ENCODE results near the gene BRF1.
A peak's percentile ranks its signal among the peaks of the same experiment; 100 is the strongest.
"Not testable (repeated sequence)": the region's sequence is repeated elsewhere in the genome, so short reads cannot be mapped to it uniquely, and the experiment has no call there.

Gene BRF1, protein sequence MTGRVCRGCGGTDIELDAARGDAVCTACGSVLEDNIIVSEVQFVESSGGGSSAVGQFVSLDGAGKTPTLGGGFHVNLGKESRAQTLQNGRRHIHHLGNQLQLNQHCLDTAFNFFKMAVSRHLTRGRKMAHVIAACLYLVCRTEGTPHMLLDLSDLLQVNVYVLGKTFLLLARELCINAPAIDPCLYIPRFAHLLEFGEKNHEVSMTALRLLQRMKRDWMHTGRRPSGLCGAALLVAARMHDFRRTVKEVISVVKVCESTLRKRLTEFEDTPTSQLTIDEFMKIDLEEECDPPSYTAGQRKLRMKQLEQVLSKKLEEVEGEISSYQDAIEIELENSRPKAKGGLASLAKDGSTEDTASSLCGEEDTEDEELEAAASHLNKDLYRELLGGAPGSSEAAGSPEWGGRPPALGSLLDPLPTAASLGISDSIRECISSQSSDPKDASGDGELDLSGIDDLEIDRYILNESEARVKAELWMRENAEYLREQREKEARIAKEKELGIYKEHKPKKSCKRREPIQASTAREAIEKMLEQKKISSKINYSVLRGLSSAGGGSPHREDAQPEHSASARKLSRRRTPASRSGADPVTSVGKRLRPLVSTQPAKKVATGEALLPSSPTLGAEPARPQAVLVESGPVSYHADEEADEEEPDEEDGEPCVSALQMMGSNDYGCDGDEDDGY

GRCh38 chr14:105300542-105301102 lies at the start of gene BRF1:
TSS of gene BRF1 (minus strand) at chr14:105301001. CDS start at chr14:105300629, 372 bp downstream.
- peak; percentile 91 for DNase-seq (ENCODE audit: low spot score)

DNA sequence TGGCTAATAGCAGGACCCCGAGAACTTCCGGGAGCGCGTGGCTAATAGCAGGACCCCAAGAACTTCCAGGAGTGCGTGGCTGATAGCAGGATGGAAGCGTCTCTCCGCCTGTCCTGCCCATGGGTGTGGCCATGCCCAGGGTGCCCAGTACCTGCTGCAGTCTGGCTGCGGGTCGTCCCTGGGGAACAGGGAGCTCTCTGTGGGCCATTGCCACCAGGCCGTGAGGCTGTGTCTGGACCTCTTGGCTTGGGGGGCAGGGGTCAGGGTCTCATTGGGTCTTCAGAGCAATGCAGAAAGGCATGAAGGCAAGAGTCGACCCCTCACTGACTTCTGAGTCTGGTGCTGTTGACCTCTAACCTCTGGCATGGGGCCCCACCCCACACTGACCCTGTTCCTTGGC lies 49.2 kb upstream of the BRF1 start:
- DNase-seq (ENCODE audit: low spot score) = no peak

DNA sequence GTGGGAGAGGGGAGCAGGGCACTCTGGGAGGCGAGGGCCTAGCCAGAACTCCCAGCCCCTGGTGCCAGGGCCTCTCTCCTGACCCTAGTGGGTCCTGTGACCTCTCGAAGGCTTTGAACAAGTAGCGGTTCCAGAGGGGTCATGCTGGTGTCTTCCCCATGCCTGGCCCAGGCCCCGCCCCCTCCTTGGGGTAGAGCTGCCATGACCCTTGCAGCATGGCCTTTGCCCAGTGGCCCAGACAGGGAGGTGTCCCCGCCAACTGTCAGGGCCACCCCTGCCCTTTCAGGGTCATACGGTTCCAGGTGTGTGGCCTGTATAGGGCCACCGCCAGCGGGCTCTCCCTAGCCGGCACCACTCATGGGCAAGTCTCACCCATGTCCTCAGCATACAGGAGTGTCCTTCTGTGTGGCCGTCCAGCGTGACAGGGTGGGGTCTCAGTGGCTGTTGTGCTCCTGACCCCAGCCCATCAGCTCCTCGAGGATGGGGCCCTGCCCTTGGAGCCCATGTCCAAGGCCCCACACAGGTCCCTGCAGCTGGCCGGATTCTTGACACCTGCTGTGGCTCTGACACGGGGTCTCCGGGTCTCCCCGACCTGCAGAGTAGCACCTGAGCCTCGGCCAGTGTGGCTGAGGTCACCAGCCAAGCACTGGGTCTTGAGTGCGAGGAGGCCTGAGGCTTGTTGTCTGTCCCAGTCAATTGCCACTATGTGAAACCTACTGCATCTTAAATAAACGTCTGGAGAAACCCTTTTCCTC lies 48.3 kb upstream of the BRF1 start:
- DNase-seq (ENCODE audit: low spot score) = no peak

- DNase-seq (ENCODE audit: low spot score) = no peak
Observed at GRCh38 chr14:105348169-105348944, 47.6 kb upstream of the BRF1 start.

DNA sequence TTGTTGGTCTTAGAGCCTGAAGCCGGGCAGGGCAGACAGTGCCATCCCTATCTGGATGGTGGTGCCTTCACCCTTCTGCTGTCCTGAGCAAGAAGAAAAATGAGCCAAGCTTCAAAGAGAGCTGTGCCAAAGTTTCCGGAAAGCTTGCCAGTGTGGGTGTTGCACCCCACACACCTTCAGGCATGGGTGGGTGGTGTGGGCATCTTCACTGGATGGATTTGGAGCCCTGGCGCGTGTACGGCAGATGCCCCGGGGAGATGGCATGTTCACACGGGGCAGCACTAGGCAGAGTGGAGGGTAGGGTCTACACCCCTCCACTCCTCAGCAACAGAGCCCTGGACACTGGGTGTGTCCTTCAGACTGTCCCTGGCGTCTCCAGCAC lies 46.8 kb upstream of the BRF1 start:
- no peak for DNase-seq (ENCODE audit: low spot score)

- no peak for DNase-seq (ENCODE audit: low spot score)
Observed at GRCh38 chr14:105346876-105347586, 46.2 kb upstream of the BRF1 start.

DNA sequence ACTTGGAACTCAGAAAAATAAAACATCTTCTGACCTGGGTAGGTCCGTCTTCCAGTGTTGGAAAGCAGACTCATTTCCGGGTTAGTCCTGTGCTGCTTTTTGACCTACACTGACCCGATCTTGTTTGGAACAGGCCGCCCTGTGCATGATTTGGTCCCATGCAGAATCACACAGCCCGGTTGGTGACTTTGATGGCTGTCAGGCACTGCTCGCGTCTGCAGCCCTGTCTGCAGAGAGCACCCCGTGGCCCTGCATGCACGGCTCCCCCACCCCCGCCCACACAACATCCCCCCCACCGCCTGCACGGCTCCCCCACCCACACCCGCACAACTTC lies 45.4 kb upstream of the BRF1 start:
- DNase-seq (ENCODE audit: low spot score) = no peak

GRCh38 chr14:105343194-105343593 lies 42.4 kb upstream of the BRF1 start:
- no peak for DNase-seq (ENCODE audit: low spot score)

GRCh38 chr14:105340821-105341733 lies 40.3 kb upstream of the BRF1 start:
- no peak for DNase-seq (ENCODE audit: low spot score)

DNA sequence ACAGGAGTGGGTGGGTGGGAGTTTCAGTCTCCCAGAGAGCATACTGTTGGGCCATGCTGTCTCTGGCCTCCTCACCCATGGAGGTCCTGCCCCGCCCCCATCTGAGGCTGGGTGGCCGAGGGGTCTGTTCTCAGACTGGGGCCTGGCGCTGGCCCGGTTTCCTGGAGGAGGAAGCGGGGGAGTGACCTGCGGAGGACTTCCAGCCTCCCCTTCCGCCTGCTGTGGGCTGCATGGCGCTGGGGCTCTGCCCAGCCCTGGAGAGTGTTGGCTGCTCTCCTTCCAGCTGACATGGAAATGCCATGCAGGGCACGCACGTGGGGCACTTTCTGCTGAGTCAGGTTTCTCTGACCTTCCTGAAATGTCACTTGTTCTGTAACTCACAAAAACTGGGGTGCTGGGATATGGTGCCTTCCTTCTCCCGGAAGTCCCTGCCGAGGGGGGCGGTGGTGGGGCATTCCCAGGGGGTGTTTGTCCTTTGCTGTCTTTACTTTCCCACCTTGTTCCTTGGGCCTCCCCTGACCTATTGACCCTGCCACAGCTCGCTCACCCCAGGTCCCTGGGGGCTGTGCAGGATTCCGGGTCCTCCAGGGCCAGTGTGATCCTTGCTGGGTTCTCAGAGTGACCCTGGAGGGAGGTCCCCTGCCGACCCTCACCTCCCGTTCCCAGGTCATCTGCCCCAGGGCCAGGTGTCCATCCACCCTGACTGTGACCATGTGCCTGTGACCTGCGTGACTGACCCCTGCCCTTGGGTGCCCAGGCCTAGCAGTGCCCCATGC lies 37.4 kb upstream of the BRF1 start:
- no peak for DNase-seq (ENCODE audit: low spot score)

DNA sequence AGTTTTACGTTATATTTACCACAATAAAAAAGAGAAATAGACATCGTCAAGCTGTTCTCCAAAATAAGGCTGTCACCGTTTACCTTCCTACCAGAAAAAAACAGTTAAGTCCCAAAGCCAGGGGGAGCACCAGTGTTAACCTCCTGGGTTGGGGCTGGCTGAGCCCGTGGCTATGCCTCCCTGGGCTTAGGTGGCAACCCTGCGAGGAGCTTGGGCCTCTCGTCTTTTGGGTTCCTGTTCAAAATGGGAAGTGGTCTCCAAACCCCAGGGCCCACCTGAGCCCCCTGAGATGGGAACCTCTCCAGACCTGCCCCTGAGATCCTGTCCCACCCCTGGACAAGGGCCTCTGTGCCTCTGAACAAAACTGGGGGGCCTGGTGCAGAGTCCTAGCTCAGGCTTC lies 36.6 kb upstream of the BRF1 start:
- DNase-seq (ENCODE audit: low spot score) = no peak

DNA sequence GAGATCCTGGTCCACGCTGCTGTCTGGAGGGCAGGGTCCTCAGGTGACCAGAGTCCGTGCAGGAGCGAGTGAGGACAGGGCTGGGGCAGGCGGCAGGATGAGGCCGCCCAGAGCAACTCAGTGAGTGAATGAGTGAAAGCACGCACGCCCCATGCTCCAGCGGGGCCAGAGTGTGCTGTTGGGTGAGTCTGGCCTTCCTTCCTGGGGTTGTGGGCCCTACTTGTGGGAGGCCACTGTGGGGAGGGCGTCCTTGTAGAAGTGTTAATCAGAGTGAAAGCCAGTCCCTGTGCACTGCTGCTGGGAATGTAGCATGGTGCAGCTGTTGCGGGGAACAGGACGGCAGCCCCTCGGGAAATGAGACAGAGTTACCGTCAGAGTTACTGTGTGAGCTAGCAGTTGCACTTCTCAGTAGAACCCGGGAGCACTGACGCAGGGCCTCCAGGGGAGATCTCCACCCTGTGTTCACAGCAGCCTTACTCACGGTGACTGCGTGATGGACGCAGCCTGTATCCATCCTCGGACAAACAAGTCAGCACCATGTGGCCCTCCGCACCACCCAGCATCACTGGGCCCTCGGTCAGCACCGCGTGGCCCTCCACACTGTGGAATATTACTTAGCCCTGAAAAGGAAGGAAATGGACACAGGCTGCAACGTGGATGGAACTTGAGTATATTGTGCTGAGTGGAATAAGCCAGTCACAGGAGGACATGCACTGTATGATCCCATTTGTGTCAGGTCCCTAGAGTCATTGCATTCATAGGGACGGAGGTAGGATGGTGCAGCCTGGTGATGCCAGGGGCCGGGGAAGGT lies 35.9 kb upstream of the BRF1 start:
- DNase-seq (ENCODE audit: low spot score) = no peak

DNA sequence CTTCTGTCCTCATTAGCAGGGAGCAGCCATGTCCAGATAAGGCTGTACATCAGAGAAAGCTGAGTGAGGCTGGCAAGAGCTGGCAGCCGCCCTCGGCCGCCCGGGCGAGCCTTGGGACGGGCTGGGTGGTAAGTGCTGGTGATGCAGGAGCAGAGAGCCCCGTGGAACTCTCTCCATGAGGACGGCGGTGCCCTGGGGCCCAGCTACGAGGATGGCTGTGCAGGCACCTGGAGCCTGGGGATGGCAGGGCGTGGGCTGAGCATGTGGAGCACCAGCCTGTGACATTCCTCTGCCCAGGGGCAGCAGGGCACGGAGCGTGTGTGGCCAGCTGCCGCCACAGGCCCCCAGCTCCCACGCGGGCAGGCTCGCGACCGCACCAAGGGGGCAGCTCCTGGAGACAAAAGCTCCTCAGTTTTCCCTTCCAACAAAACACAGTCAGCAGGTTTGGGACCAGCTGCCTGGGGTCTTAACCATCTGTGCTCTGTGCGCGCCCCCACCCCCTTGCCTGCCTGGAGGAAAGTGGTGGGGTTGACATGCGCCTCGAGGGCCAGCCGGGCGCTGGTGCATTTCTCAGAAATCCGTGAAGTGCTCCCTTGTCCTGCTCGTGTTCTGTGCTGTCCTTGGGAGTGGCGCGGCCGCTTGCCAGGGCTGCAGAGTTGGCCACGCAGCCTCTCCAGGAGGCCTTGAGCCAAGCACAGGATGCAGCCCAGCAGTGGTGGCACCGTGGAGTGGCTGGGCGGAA lies 35.1 kb upstream of the BRF1 start:
- no peak for DNase-seq (ENCODE audit: low spot score)

DNA sequence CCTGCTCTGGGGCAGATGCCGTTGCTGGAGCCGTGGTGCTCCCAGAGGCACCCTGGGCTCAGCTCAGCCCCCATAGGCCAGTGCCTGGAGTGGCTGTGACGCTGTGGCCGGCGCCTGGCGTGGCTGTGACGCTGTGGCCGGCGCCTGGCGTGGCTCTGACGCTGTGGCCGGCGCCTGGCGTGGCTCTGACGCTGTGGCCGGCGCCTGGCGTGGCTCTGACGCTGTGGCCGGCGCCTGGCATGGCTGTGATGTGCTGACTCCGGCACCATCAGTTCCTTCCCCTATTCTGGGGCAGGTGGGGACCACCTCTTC lies 34.4 kb upstream of the BRF1 start:
- DNase-seq (ENCODE audit: low spot score) = not testable (repeated sequence)

DNA sequence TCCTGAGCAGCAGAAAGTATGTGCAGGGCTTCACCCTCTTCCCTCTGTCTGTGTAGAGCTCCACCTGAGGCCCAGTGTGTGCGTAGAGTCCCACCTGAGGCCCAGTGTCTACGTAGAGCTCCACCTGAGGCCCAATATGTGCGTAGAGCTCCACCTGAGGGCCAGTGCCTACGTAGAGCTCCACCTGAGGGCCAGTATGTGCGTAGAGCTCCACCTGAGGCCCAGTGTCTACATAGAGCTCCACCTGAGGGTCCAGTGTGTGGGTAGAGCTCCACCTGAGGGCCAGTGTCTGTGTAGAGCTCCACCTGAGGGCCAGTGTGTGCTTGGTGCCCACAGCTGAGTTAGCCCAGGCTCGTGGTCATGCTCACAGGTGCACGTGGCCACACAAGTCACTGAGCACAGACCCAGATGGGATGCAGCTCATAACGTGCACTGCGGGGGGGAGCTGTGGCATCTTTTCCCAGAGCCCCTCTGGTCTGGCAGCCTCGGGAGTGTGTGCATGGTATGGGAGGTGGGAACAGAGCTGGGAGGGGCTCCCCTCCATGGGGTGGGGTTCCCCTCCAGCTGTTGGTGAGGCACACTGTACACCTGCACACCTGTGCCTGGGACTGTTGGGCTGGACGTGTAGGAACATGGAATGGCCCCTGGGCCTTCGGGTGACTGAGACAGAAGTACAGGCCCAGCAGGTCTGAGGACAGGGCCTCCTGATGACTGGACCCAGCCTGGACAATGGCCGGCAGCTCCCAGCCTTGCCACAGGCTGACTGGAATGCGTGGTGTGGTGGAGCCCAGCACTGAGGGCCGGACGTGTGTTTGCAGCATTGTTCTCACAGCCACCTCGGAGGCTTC lies 33.8 kb upstream of the BRF1 start:
- no peak for DNase-seq (ENCODE audit: low spot score)

DNA sequence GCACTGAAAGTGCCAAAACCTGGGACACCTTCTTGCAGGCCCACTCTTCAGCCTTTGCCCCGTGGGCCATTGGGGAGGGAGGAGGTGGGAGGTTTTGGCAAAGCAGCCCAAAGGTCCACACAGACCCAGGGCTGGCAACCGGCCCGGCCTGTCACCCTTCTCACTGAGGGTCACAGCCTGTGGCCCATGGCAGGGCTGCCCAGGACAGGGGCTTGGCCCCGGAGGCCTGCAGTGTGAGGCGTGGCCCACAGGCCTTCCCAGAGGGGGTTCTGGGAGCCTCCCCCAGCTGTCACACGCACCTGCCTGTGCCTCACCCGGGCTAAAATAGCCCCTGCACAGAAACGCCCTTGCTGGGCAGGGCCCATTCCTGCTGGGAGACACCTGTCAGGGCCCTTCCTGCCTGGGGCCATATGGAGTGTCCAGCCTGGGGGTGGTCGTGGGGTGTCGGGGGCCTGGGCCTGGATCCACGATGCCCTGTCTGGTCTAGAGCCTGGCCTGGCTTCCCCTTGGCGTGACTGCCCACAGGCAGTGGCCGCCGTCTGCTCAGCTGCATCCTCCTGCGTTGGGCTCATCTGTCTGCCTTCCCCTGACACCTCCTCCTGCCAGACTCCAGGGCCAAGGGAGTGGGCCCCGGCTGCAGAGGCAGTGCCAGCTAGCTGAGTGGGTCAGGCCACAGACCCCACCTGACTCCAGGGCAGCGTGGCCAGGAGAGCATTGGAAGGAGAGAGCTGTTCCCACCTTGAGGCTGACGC lies 33.0 kb upstream of the BRF1 start:
- DNase-seq (ENCODE audit: low spot score) = no peak

Data from HuH-7 (cell line).